ENCODE data around the gene SORBS2. TPM values are rescaled to one million over a fixed set of nuclear protein-coding genes. Genes with fewer than 3 reads are reported as not detected.
A peak's percentile ranks its signal among the peaks of the same experiment; 100 is the strongest.

SORBS2 gene
- total RNA-seq, 1 experiment from 2014 or later, result 17.4 TPM

DNA sequence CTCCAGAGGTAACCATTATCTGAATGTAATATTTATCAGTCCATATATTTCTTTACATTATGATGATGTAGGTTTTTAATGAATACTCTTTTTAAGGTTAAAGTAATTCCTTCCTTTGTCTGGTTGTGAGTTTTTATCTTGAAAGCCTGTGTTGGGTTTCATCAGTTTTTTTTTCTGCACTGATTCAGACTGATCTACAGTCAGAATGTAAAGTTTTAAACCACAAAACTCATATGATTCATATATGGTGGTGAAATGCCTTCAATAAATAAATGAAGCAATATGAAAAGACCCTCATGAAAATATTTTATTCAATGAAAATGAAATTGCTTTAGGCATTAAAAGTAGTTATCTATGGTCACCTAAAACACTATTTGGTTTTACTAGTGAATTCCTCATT is 47.1 kb downstream of the SORBS2 start:
- DNase-seq (ENCODE audit: low read depth in 1 of 2, low spot score in 2 of 2), result no peak
- Histone ChIP-seq H3K4me3 (no peak overlapping the region), H3K9me3 (replicated peaks) (no peaks in the 10 kb centered on the region), H3K27me3 (replicated peaks) (no peaks in the 10 kb centered on the region), H3K27ac (no peak overlapping the region), H3K36me3 (no peaks in the 10 kb centered on the region), H3K4me1 (replicated peaks) (peaks cover 5% of the 10 kb centered on the region)

DNA sequence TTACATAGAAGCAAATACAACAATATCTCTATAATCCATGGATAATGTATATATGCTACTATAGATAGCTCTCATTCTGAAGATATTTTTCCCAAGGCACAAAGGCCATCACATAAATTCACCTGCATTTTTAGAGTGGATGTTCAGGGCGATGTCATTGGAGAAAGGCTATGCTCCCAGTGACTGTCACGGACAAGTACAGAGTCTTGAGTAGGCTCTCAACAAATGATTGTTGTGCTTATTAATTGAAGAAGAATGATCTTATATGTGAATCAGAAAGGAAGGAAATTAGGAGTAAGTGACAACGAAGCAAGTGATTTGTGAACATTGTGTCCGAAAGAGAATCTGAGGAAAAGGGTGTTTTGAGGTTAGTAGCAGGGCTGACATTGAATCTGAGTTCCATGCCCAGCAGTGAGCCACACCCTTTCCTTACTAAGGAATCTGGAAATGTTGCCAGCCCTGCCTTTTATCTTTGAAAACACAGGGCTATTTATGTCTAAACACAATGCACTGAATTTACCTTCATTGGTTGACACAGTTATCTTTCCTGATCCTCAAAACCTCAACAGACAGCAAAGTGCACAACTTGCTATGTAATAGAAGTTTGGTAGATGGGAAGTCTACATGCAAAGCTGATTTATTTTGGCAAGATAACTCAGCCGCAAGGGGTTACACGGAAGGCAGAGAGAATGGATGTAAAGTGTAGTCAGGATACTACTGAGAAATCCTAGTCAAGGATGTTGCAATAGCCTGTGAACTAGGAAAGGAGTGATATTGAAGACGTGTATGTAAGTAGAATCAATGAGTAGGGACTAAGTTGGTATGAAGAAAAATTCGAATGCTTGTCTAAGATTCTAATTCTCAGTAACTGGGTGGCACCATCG is 50.4 kb downstream of the SORBS2 start:
- no peak for DNase-seq (ENCODE audit: low read depth in 1 of 2, low spot score in 2 of 2)
- peaks cover 5% of the 10 kb centered on the region for H3K4me1 ChIP-seq (replicated peaks)
- no peak overlapping the region for H3K4me3 ChIP-seq
- H3K36me3 ChIP-seq, result no peaks in the 10 kb centered on the region
- H3K27ac ChIP-seq, result no peak overlapping the region
- H3K9me3 ChIP-seq (replicated peaks), result no peaks in the 10 kb centered on the region
- no peaks in the 10 kb centered on the region for H3K27me3 ChIP-seq (replicated peaks)

DNA sequence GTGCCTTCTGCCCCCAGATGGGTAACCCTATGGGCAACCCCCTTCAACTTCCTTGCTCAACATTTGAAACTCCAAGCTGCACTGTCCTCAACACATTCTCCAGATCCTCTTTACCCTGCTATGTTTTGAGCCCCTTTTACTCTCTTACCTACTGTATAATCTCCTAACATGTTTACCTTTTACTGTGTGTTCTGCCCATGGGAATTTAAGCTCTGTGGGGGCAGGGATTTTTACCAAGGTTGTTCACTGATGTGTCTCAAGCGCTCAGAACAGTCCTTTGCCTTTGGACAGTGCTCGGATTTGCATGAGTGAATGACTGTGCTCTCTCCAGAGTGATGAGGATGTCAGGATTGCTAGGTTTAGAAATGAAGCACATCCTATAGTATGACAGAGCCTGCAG is 53.2 kb downstream of the SORBS2 start:
- Histone ChIP-seq H3K36me3 (no peaks in the 10 kb centered on the region), H3K27ac (no peak overlapping the region), H3K4me1 (replicated peaks) (peaks cover 23% of the 10 kb centered on the region), H3K9me3 (replicated peaks) (no peaks in the 10 kb centered on the region), H3K4me3 (no peak overlapping the region), H3K27me3 (replicated peaks) (no peaks in the 10 kb centered on the region)
- no peak for DNase-seq (ENCODE audit: low read depth in 1 of 2, low spot score in 2 of 2)

DNA sequence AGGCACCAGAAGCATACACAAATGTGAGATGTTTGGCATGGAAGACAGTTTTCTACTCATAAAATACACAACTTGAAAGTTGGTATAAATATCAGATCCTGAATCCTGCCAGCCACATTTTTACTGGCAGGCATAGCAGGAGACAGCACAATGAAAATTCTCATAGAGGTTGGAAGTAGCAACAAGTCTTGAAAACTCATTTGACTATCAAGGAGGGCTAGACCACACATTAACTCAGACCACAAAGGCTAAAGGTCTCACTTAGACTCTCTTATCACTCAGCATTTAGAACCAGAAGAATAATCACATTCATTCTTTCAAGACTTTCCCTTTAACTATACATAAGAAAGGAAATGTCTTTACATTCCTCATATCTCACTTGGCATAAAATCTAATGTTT is 56.5 kb downstream of the SORBS2 start:
- no peaks in the 10 kb centered on the region for H3K9me3 ChIP-seq (replicated peaks)
- no peak overlapping the region for H3K27ac ChIP-seq
- peaks cover 20% of the 10 kb centered on the region for H3K4me1 ChIP-seq (replicated peaks)
- no peak overlapping the region for H3K4me3 ChIP-seq
- peak in 1 of 2 experiments; percentile 67 for DNase-seq (ENCODE audit: low read depth in 1 of 2, low spot score in 2 of 2)
- no peaks in the 10 kb centered on the region for H3K27me3 ChIP-seq (replicated peaks)
- H3K36me3 ChIP-seq, result no peaks in the 10 kb centered on the region

DNA sequence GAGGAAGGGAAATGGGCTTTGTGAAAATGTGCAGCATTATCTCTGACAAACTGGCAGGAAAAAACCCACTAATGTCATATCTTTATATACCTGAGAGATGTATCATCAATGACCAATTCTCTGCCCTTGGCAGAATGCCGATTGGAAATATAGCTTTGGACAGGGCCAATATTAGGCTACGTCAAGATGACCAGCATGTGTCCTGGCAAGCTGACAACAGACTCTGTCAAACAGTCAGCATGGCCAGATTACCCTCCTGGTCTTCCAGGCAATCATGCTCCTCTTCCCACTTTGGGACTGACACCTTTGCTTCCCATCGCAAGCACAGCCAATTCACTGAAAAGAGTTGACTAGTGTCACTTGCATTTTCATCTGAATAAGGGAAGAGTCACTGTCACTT is 57.0 kb downstream of the SORBS2 start:
- H3K9me3 ChIP-seq (replicated peaks), result no peaks in the 10 kb centered on the region
- H3K27me3 ChIP-seq (replicated peaks), result no peaks in the 10 kb centered on the region
- H3K4me1 ChIP-seq (replicated peaks), result peaks cover 20% of the 10 kb centered on the region
- no peaks in the 10 kb centered on the region for H3K36me3 ChIP-seq
- no peak for DNase-seq (ENCODE audit: low read depth in 1 of 2, low spot score in 2 of 2)
- no peak overlapping the region for H3K27ac ChIP-seq
- no peak overlapping the region for H3K4me3 ChIP-seq

DNA sequence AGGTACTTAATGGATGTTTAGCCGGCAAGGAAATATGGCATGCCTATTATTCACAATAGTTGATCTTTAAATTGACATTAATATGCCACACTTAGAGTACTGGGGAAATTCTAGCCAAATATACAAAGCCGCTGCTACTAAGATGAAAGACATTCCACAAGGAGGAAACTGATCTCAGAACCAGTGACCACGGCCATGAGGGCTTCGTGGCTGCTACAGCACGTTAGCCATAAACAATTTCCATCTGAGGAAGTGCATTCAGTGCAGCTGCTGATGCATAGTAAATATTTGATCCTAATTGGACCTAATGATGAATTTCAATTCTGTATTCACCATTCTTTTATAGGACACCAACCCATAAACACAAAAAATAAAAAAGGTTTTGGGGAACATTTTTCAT is 59.1 kb downstream of the SORBS2 start:
- no peak overlapping the region for H3K27ac ChIP-seq
- H3K27me3 ChIP-seq (replicated peaks), result no peaks in the 10 kb centered on the region
- peaks cover 20% of the 10 kb centered on the region for H3K4me1 ChIP-seq (replicated peaks)
- no peaks in the 10 kb centered on the region for H3K9me3 ChIP-seq (replicated peaks)
- H3K4me3 ChIP-seq, result no peak overlapping the region
- no peak for DNase-seq (ENCODE audit: low read depth in 1 of 2, low spot score in 2 of 2)
- H3K36me3 ChIP-seq, result no peaks in the 10 kb centered on the region

DNA sequence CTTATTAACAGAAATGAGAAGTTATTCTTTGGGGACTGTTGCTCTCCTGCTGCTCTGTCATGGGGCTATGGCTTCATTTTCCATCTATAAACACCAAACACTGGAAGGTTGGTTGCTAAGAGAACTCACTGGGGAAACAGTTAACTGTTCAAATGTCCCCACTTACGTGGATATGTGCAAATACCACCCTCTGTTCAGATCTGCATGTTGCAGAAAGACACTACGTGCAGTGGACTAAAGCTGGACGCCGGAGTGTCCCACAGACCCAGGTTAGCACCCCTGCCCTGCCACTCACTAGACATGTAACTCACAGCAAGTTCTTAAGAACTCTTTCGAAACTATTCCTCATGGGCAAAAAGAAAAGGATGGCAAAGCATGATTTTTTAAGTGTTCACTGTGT is 62.1 kb downstream of the SORBS2 start:
- Histone ChIP-seq H3K36me3 (no peaks in the 10 kb centered on the region), H3K9me3 (replicated peaks) (no peaks in the 10 kb centered on the region), H3K4me1 (replicated peaks) (peaks cover 9% of the 10 kb centered on the region), H3K27me3 (replicated peaks) (no peaks in the 10 kb centered on the region; the same call in 1 of the 2 replicates), H3K4me3 (no peak overlapping the region), H3K27ac (no peak overlapping the region)
- DNase-seq (ENCODE audit: low read depth in 1 of 2, low spot score in 2 of 2), result no peak

DNA sequence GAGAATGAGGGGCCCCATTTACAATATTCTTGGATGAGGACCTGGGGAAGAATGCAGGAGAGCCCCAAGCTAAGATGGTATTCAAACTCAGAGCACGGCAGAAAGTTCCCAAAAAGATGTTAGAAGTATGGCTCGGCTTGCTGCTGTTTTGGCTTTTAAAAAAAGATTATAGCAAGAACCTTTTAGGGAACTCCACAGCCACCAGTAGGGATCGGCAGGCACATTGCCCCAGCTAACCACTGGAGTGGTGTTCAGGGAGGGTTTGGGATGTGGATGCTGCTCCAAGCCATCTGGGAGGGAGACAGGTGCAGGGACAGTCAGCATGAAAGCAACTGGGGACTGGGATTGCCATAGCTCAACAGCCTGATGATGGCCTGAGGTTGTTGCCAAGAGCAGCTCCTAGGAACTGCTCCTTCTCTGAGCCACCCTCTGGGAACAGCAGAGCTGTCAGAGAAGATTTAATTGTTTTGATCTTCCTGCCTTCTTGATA is 63.0 kb downstream of the SORBS2 start:
- 0 out of 2 replicates have a peak, but pooled peaks cover 3% of the 10 kb centered on the region for H3K4me1 ChIP-seq (replicated peaks)
- H3K27me3 ChIP-seq (replicated peaks), result no peaks in the 10 kb centered on the region; the same call in 1 of the 2 replicates
- no peak overlapping the region for H3K27ac ChIP-seq
- H3K9me3 ChIP-seq (replicated peaks), result no peaks in the 10 kb centered on the region
- no peaks in the 10 kb centered on the region for H3K36me3 ChIP-seq
- H3K4me3 ChIP-seq, result no peak overlapping the region
- no peak for DNase-seq (ENCODE audit: low read depth in 1 of 2, low spot score in 2 of 2)

DNA sequence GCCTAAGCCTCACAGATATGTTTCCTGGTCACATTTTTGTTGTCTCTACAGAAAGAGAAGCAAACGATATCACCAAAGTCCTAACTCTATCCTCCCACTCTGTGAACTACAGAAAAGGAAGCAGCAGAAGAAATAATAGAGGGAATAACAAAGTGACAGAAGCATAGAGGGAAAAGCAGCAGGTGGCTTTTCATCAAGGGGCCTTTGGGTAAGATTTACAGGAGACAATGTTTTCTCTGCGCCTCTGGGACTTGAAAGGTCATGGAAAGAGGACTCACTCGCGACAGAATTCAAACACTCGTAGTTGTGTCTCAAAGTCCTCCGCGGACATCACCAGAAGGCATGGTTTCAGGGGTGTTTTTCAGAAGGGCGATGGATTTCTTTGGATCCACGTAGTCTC is 66.1 kb downstream of the SORBS2 start:
- DNase-seq (ENCODE audit: low read depth in 1 of 2, low spot score in 2 of 2), result no peak
- Histone ChIP-seq H3K27me3 (replicated peaks) (no peaks in the 10 kb centered on the region; the same call in 1 of the 2 replicates), H3K4me3 (no peak overlapping the region), H3K36me3 (no peaks in the 10 kb centered on the region), H3K9me3 (replicated peaks) (no peaks in the 10 kb centered on the region), H3K4me1 (replicated peaks) (peaks cover 17% of the 10 kb centered on the region), H3K27ac (no peak overlapping the region)

DNA sequence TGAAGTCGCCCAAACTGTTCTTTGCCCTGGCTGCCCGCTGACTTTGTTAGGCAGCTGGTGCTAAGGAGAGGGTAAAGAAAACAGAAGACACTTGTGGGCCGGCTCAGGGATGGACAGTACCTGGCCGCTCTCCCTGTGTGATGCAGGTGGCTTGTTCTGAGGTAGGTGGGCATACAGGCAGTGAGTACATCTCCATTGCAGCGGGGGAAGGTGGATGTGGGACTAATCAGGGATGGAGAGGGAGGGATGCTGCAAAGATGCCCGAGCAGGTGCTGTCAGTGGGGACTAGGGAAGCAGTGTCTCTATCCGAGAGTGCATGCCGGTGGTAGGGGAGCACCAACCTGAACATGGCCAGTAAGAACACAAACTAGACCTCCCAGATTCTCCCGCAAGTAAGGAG is 67.0 kb downstream of the SORBS2 start:
- DNase-seq (ENCODE audit: low read depth in 1 of 2, low spot score in 2 of 2), result no peak
- no peaks in the 10 kb centered on the region for H3K36me3 ChIP-seq
- no peaks in the 10 kb centered on the region; the same call in 1 of the 2 replicates for H3K27me3 ChIP-seq (replicated peaks)
- no peak overlapping the region for H3K27ac ChIP-seq
- no peak overlapping the region for H3K4me3 ChIP-seq
- H3K9me3 ChIP-seq (replicated peaks), result no peaks in the 10 kb centered on the region
- H3K4me1 ChIP-seq (replicated peaks), result peaks cover 17% of the 10 kb centered on the region

DNA sequence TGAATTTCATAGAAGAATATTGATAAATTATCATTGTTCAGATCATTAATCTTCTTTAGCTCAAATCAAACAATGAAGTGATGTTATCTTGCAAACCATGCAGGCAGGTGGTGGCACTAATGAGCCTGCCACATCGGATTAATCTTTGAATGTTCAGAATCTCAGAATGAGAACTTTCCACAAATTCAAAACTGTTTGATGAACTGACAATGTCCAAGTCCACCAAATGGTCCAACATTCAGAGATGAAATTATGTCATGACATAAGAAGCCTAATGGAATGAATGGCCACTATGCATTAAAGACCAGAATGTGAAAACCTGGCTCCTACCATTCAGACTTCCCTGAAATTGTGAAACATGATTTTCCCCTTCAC is 67.5 kb downstream of the SORBS2 start:
- Histone ChIP-seq H3K27me3 (replicated peaks) (no peaks in the 10 kb centered on the region; the same call in 1 of the 2 replicates), H3K9me3 (replicated peaks) (no peaks in the 10 kb centered on the region), H3K36me3 (no peaks in the 10 kb centered on the region), H3K4me1 (replicated peaks) (peaks cover 17% of the 10 kb centered on the region), H3K4me3 (no peak overlapping the region), H3K27ac (no peak overlapping the region)
- DNase-seq (ENCODE audit: low read depth in 1 of 2, low spot score in 2 of 2), result no peak

DNA sequence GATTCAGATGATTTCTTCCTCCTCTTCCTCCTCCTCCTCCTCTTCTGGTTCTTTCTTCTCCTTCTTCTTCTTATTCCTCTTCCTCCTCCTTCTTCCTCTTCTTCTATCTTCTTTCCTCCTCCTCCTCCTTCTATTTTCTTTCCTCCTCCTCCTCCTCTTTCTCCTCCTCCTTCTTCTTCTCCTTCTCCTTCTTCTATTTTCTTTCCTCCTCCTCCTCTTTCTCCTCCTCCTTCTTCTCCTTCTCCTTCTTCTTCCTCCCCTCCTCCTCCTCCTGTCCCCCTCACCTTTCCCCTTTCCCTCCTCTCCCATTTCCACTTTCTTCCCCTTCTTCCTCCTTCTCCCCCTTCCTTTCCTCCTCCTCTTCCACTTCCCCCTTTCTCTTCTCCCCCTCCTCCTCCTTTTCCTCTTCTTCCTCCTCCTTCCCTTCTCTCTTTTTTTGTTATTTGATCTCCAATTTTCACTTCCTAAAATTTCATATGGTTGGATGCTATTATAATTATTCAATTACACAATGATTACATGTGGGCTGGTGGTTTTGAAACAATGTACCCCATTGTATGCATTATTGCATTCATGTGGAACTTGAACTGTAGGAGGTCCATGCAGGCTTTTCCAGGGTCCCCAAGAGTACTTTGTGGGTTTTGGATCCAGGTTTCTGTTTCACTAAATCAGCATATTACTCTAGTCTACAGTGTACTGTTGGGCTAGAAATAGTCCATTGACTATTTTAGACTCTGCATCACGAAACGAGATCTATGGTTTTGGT is 68.1 kb downstream of the SORBS2 start:
- no peaks in the 10 kb centered on the region for H3K9me3 ChIP-seq (replicated peaks)
- no peak for DNase-seq (ENCODE audit: low read depth in 1 of 2, low spot score in 2 of 2)
- H3K27me3 ChIP-seq (replicated peaks), result no peaks in the 10 kb centered on the region; the same call in 1 of the 2 replicates
- H3K4me1 ChIP-seq (replicated peaks), result peaks cover 18% of the 10 kb centered on the region
- no peak overlapping the region for H3K27ac ChIP-seq
- no peaks in the 10 kb centered on the region for H3K36me3 ChIP-seq
- no peak overlapping the region for H3K4me3 ChIP-seq

DNA sequence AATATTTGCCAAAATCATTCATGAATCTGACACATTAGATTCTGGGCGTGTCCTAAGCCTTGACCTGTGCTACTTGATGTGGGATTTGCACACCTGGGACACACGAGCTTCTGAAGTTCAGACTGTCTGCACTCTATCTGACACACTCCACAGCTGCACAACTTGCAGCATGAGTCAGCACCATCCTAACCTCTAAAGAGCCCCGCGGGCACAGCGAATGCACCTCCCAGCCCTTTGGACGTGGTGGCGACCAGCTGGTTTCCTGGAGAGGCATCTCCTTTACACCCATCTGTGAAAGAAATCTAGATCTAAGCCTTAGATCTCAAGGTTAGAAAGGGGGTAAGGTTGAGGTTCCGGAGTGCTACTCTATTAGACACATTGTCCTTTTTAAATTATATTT is 69.2 kb downstream of the SORBS2 start:
- Histone ChIP-seq H3K9me3 (replicated peaks) (no peaks in the 10 kb centered on the region), H3K36me3 (no peaks in the 10 kb centered on the region)
- DNase-seq (ENCODE audit: low read depth in 1 of 2, low spot score in 2 of 2), result peak in 1 of 2 experiments; percentile 22

DNA sequence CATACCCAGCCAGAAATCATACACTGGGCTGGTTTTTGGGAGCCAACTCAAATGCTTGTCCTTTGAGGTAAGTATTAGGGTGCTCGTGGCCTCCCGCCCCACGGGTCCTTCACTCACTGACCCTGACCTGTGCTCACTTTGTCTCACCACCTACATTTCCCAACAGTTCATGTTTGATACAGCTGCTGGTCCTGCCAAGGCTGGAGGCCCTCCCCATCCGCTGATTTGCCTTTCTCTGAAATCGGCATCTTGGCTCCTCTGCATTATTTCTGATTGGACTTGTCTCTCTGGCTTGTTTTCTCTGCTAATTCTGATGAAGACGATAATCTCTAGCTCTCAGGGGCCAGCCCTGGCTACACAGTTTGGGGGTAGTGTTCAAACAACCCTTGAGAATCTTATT is 70.2 kb downstream of the SORBS2 start:
- H3K36me3 ChIP-seq, result no peaks in the 10 kb centered on the region
- H3K27ac ChIP-seq, result no peak overlapping the region
- H3K4me3 ChIP-seq, result no peak overlapping the region
- no peaks in the 10 kb centered on the region for H3K9me3 ChIP-seq (replicated peaks)
- H3K27me3 ChIP-seq (replicated peaks), result no peaks in the 10 kb centered on the region; the same call in 1 of the 2 replicates
- peaks cover 31% of the 10 kb centered on the region for H3K4me1 ChIP-seq (replicated peaks)
- no peak for DNase-seq (ENCODE audit: low read depth in 1 of 2, low spot score in 2 of 2)

More for the DNA sequence above, 69.2 kb downstream of the SORBS2 start:
- Histone ChIP-seq H3K27me3 (replicated peaks) (no peaks in the 10 kb centered on the region; the same call in 1 of the 2 replicates), H3K4me1 (replicated peaks) (peaks cover 27% of the 10 kb centered on the region), H3K4me3 (no peak overlapping the region), H3K27ac (no peak overlapping the region)
